Measurements from ENCODE around the gene EBPL.
"Not testable (repeated sequence)": the region's sequence is repeated elsewhere in the genome, so short reads cannot be mapped to it uniquely, and the experiment has no call there.

Gene EBPL

GRCh38 chr13:49690995-49691784, at the start of gene EBPL:
Gene EBPL, minus strand, starts transcription at chr13:49691486. Its CDS starts 62 bp downstream, at chr13:49691424.
- peak; percentile 97 for DNase-seq (ENCODE audit: low spot score)

DNA sequence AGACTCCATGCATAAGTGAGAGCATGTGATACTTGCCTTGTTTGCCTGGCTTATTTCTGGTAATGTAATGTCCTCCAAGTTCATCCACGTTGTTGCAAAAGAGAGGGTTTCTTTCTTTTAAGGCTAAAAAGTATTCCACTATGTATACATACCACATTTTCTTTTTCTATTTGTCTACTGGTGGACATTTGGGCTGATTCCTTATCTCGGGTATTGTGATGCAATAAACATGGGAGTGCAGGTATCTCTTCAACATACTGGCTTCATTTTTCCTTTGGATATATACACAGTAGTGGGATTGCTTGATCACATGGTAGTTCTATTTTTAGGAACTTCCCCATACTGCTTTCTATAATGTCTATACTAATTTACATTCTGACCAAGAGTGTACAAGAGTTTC, 49.6 kb upstream of the EBPL start:
- DNase-seq (ENCODE audit: low spot score): no peak

DNA sequence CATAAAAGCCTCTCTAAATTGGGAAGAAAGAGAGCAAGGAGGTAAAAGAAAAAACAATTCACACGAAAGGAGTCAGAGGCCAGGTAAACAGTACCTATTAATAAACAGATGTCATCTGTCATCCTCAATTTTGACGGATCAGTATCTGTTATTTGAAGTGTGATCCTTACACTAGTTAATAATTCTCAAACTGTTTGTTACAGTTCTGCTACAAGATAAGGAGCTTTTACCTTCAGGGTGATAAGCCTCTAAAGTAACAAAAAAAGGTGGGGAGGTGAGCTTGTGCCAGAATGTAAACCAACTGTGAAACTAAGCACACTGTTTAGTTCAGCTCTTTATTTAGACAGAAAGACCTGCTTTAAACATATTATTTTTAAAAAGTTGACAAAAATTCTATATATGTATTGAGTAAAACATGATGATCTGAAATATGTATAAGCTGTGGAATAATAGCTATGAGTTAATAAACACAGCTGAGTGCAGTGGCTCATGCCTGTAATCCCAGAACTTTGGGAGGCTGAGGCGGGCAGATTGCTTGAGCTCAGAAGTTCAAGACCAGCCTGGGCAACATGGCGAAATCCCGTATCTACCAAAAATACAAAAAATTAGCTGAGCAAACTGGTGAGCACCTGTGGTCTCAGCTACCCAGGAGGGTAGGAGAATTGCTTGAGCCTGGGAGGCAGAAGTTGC, 48.4 kb upstream of the EBPL start:
- DNase-seq (ENCODE audit: low spot score): no peak

DNA sequence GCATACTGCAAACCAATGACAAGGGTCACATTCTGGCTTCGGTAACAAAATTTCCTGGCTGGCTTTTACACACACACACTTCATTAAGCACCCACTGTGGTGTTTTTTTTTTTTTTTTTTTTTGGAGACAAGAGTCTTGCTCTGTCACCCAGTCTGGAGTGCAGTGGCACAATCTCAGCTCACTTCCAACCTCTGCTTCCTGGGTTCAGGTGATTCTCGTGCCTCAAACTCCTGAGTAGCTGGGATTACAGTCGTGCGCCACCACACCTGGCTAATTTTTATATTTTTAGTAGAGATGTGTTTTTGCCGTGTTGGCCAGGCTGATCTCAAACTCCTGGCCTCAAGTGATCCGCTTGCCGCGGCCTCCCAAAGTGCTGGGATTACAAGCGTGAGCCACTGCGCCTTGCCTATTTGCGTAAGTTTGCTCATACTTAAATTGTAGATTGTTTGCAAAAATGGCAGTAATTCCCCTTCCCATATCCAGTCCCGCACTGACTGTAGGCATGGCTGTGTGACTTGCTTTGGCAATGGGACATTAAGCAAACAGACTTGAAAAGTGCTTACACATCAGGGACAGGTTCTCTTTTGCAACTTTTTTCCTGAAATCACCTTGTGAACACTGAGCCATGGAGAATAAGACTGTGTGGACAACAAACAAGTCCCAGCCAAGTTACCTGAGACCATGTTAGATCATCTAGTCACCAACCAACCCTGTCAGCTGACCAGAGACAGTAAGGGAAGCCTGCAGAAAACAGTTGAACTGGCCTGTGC, 42.1 kb upstream of the EBPL start:
- no peak for DNase-seq (ENCODE audit: low spot score)

DNA sequence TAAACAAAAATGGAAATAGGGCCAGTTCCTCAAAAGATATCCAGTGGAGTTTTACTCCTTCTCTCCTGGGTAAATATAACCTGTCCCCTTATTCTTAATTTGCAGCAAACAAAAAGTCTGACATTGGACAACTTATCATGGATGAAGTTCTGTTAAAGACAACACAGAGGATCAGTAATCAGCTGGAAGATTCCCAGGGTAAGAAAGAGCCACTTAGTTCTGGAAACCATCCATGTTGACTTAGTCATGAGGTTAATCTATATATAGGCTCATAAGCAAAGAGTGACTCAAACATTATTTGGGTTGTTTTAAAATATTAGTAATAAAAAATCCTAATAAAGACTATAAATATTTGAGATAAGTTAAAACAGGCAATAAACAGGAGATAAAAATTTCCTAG, 40.5 kb upstream of the EBPL start:
- DNase-seq (ENCODE audit: low spot score): peak; percentile 44

- no peak for DNase-seq (ENCODE audit: low spot score)
Measured at GRCh38 chr13:49716615-49717014, 25.3 kb upstream of the EBPL start.

- DNase-seq (ENCODE audit: low spot score): no peak
Measured at GRCh38 chr13:49714757-49715156, 23.5 kb upstream of the EBPL start.

GRCh38 chr13:49711218-49711863, 20.1 kb upstream of the EBPL start:
- DNase-seq (ENCODE audit: low spot score): no peak

- DNase-seq (ENCODE audit: low spot score): not testable (repeated sequence)
Measured at GRCh38 chr13:49704264-49704663, 13.0 kb upstream of the EBPL start.

- no peak for DNase-seq (ENCODE audit: low spot score)
Measured at GRCh38 chr13:49701491-49701890, 10.2 kb upstream of the EBPL start.

DNA sequence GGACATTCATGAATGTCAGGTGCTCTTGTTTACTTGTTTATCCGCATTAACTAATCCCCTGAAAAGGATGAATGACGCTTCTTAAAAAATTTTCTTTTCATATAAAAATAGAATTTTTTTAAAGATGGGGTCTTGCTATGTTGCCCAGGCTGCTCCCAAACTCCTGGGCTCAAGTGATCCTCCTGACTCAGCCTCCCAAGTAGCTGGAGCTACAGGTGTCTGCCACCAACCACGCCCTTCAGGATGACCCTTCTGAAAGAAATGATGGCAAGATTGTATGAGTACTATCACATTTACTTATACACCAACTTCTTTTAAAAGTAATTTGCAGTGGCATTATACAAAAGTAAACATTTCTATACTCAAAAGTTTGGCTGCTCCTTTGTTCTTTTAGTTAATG, 6.2 kb upstream of the EBPL start:
- DNase-seq (ENCODE audit: low spot score): no peak

- no peak for DNase-seq (ENCODE audit: low spot score)
Measured at GRCh38 chr13:49694446-49694845, 3.2 kb upstream of the EBPL start.

GRCh38 chr13:49693877-49694276, 2.6 kb upstream of the EBPL start:
- DNase-seq (ENCODE audit: low spot score): no peak

GRCh38 chr13:49693191-49693733, 2.0 kb upstream of the EBPL start:
- DNase-seq (ENCODE audit: low spot score): no peak

- DNase-seq (ENCODE audit: low spot score): peak; percentile 34
Measured at GRCh38 chr13:49690133-49690994, 922 bp downstream of the EBPL start.

DNA sequence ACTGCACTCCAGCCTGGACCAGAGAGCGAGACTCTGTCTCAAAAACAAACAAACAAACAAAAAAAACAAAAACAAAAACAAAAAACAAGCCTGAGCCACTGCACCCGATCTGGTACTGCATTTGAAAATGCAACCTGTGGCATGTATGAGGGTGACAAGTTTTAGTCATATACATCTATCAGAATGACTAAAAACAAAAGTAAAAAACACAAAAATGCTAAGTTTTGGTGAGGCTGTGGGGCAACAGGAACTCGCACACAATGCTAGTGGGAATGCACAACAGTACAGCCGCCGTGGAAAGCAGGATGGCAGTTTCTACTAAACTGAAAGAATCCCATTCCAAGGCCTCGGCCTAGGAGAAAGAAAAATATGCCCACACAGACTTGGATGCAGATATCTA, 7.8 kb downstream of the EBPL start:
- DNase-seq (ENCODE audit: low spot score): no peak

DNA sequence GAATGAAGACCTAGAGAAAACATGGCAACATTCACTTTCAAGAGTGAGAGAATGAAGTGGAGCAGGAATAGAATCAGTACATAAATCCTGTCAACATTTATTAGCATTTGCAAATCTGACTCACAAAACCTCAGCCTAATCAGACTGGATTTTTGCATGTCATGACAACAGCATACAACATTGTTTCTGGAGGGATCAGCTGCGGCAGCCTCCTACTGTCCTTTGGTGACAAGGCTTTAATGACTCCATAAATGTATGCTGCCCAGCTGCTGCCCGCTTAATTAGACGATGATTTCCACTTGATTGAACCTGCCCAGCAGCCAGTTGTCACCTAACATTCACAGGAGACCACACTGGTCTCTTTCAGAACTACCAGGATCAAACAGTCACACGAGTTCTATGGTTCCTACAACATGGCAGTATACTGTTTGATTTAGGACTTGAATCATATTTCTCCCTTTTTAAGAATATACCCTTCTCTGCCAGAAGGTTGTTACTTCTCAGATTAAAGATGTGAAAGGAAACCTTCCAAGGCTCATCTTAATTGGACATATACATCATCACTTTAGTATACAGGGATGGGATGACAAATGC, 9.3 kb downstream of the EBPL start:
- DNase-seq (ENCODE audit: low spot score): peak; percentile 34

DNA sequence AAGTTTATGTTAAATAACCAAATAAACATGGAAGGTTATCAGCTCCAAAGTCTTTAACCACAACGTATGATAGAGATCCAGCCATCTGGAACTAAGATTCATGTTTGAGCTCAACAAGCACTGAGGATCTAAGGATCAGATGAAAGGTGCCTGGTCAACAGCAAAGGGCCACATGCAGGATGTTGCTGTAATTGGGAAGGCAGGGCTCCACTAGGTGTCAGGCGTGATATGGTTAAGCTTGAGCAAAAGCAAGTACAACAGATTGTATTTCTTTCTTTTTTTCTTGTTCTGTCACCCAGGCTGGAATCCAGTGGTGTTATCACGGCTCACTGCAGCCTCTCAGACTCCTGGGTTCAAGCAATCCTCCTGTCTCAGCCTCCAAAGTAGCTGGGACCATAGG, 12.0 kb downstream of the EBPL start:
- DNase-seq (ENCODE audit: low spot score): no peak

DNA sequence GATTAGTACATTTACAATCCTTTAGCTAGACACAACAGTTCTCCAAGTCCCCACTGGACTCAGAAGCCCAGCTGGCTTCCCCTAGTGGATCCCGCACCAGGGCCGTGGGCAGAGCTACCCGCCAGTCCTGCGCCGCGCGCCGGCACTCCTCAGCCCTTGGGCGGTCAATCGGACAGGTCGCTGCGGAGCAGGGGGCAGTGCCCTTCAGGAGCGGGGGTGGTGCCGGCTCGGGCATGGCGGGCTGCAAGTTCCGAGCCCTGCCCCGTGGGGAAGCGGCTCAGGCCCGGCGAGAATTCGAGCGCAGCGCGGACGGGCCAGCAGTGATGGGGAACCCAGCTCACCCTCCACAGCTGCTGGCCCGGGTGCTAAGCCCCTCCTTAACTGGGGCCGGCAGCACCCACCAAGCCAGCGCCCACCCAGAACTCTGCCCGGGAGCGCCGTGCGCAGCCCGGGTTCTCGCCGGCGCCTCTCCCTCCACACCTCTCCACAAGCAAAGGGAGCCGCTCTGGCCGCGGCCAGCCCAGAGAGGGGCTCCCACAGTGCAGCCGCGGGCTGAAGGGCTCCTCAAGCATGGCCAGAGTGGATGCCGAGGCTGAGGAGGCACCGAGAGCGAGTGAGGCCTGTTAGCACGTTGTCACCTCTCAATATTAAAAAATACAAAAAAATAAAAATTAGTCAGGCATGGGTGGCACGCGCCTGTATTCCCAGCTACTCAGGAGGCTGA, 12.9 kb downstream of the EBPL start:
- DNase-seq (ENCODE audit: low spot score): no peak

Data from AG08395 (cell line).